HG02642 (cell line): ENCODE data around the gene DERL3.

Experiments used
- ATAC-seq: cut with Tn5 transposase; IDR thresholded peaks from one replicate; pipeline ENCODE4 v1.9.1; 2021; ENCODE audit warnings: mild to moderate bottlenecking; ENCODE audit not compliant: unreplicated experiment, poor library complexity

DERL3 gene

GRCh38 chr22:23847991-23848864, 9.4 kb upstream of the DERL3 start:
- ATAC-seq = no peak

DNA sequence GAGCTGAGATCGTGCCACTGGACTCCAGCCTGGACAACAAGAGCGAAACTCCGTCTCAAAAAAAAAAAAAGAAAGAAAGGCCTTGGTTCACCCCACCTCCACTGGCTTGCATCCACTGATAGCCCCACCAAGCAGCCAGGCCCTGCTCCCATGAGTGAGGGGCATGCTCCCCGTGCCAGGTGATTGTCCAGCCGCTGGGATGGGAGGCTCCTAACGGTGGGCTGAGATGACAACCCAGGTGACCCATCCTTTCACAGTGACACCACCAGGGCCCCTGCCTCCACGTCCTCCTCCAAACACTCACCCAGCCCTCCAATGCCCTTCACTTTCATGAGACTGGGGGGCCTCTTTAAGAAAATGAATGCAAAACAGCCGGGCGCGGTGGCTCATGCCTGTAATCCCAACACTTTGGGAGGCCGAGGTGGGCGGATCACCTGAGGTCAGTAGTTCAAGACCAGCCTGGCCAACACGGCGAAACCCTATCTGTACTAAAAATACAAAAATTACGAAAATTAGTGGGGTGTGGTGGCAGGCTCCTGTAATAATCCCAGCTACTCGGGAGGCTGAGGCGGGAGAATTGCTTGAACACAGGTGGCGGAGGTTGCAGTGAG, 8.6 kb upstream of the DERL3 start:
- no peak for ATAC-seq

DNA sequence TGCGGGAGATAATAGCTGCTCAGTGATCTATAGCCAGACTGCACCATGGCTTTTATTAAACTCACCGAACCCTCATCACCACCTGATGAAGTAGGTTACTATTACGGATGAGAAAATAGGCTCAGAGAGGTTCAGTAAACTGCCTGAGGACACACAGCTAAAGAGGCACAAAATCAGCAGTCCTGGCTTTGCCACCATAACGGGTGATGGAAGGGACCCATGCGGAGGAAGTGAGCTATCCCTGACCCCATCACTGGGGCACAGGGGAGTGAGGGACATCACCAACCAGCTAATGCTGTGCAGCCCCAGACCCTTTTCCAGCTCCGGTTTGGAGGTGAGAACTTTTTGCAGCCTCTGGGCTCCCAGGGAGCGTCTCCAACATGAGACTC, 7.3 kb upstream of the DERL3 start:
- no peak for ATAC-seq

DNA sequence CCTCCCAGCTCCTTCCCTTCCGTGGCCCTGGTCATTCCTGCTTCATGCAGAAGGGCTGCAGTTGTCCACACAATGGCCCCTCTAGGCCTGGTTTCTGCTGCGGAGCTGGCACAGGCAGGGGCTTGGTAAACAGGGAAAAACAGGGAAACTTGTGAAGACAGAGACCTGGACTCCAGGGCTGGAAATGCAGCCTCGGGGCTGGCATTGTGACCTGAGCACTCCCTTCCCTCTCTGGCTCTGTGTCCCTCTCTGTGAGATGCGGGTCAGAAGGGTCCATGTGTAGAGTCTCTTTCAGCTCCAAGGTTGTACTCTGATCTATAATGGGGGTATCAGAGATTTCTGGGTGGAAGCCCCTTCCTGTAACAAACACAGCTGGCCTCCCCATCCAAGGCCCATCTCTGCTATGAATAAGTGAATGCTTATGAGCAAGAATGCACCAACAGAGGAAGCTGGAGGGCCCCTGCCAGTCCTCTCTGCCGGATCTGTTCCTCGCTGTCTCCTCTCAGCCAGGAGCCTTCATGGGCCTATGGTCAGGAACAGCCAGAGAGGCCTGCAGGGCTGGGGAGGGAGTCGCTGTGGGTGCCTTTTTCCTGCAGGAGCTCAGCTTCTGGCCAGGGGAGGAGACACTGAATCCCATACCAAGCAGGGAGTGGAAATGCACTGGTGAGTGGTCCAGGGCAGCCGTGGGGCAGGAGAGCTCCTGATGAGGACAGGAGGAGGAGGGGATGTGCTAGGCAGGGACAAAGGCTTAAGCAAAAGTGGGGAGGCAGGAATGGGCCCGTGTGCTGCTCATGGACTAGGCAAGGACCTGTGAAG, 6.7 kb upstream of the DERL3 start:
- ATAC-seq = no peak

DNA sequence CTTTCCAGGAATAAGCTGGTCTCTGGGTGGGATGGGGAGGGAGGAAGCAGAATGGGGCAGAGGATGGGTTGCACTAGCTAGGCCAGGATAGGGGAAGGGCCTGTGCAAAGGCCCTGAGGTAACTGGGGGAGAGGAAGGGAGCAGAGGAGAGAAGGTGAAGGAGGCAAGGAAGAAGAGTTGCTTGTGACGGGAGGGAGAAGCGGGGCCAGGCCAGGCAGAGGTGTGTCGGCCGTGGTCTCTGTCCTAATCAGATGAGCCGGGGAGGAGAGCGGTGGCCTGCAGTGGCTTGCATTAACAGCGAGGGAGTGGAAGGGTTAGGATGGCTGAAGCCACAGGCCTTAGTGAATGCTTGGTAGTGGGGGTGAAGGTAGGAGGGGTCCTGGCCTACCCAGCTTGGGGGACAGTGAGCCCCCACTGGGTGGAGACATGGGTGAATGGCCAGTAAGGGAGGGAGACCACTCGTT, 6.0 kb upstream of the DERL3 start:
- no peak for ATAC-seq

GRCh38 chr22:23842599-23842998, 3.8 kb upstream of the DERL3 start:
- no peak for ATAC-seq

GRCh38 chr22:23841736-23842445, 3.1 kb upstream of the DERL3 start:
- no peak for ATAC-seq

DNA sequence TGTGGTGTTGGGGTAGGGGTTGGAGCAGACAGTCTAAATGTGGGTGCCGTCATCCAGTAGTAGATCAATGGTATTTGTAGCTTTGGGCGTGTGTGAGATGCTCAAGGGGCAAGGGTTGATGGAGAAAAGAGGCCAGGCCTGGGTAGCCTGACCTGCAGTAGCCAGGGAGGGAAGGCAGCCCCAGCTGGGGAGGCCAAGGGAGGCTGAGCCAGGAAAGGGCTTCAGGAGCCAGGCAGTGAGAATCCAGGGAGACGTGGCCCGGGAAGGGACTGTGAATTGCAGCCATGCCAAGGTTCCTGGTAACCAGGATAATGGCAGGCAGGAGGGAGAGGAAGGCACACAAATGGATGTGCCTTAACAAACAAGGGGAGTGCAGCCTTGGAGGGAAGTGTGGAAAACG, 2.5 kb upstream of the DERL3 start:
- no peak for ATAC-seq

GRCh38 chr22:23840026-23840425, 1.2 kb upstream of the DERL3 start:
- no peak for ATAC-seq

GRCh38 chr22:23837911-23838680, 710 bp downstream of the DERL3 start:
- ATAC-seq = peak; percentile 3

GRCh38 chr22:23837496-23837859, 1.3 kb downstream of the DERL3 start:
- no peak for ATAC-seq

DNA sequence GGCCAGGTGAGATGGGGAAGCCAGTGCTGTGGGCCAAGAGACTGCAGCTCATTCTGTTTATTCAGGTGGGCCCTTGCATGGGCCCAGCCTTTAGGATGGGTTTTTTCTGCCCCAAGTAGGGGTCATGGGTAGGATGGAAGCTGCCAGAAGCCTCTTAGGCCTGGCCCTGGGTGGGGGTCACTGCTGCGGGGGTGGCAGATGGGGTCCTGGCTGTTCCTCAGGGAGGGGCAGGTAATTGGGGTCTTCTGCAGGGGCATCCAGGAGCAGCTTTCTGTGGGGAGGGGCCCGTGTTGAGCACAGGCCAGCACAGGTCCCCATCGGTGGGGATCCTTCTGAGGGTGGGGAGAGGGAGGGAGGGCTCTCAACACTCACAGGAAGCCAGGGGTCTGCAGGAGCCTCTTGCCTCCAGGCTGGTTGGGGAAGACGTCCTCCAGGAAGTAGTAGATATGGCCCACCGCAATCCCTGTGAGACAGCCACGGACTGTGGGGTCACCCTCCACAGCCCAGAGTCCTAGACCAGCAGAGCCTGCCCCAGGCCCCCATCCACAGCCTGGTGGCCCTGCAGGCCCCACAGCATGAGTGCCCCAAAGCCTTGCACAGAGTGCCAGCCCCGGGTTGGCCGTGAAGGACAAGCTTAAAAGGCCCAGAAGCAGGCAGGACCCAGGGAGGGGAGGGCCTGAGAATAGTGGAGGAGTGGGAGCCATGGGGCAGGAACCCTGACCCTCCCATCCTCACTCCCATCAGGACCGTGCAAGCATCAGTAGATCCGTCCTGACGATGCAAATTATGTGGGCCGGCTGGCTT, 1.9 kb downstream of the DERL3 start:
- ATAC-seq = no peak

GRCh38 chr22:23836281-23836680, 2.5 kb downstream of the DERL3 start:
- no peak for ATAC-seq

- no peak for ATAC-seq
These were observed 3.2 kb downstream of the DERL3 start for GRCh38 chr22:23835484-23836144.

GRCh38 chr22:23834793-23835483, 3.9 kb downstream of the DERL3 start:
- ATAC-seq = no peak

- ATAC-seq = no peak
These were observed 4.4 kb downstream of the DERL3 start for GRCh38 chr22:23834406-23834792.

- ATAC-seq = no peak
These were observed 4.9 kb downstream of the DERL3 start for GRCh38 chr22:23833911-23834317.
